IMR-90 (cell line): ENCODE measurements around the gene CYBRD1. TPM values are rescaled to one million over a fixed set of nuclear protein-coding genes. Genes with fewer than 3 reads are reported as not detected.

Experiments used
- ATAC-seq: fragments of 200-7000 bp; cut with Tn5 transposase; 2 replicates; pipeline ENCODE4 v1.9.1; 2020; ENCODE audit warnings: low read depth, mild to moderate bottlenecking, moderate library complexity
- BruUV-seq: library from RNA; stranded (reverse); fragments of 400-500 nt; replicated peaks from 2 replicates; lab custom pipeline; 2021; lab: Mats Ljungman, UMichigan
- CTCF ChIA-PET: fragments of 300-600 bp; formaldehyde crosslinking; extraction: SDS; loops from one replicate; lab custom pipeline; 2021; ENCODE audit warnings: antibody characterized with exemption; lab: Yijun Ruan, JAX
- POLR2A ChIA-PET: fragments of 300-600 bp; sonication (Branson Sonifier 250); formaldehyde crosslinking; loops from one replicate; lab custom pipeline; 2022; ENCODE audit warnings: antibody characterized with exemption; ENCODE audit not compliant: unreplicated experiment; lab: Charles Lee
- DNase-seq: peaks from one replicate; pipeline ENCODE4 v3.0.0; 2013
- H2AFZ ChIP-seq: replicated peaks from 2 replicates; pipeline ENCODE3; 2013; ENCODE audit warnings: low read length, mild to moderate bottlenecking; ENCODE audit not compliant: poor library complexity
- H2AK5ac ChIP-seq: 2 replicates; pipeline ENCODE4 v1.6.1; 2013; ENCODE audit warnings: low read depth, low read length, inconsistent platforms
- H2AK9ac ChIP-seq: replicated peaks from 2 replicates; pipeline ENCODE3; 2013; ENCODE audit warnings: mild to moderate bottlenecking, low read depth, low read length, moderate library complexity; ENCODE audit not compliant: poor library complexity
- H2BK120ac ChIP-seq: 2 replicates; pipeline ENCODE4 v1.6.1; 2013; ENCODE audit warnings: low read depth, low read length, inconsistent platforms
- H2BK15ac ChIP-seq: 3 replicates; pipeline ENCODE4 v1.6.1; 2013; ENCODE audit warnings: low read depth, low read length, inconsistent platforms
- H2BK20ac ChIP-seq: 2 replicates; pipeline ENCODE4 v1.6.1; 2013; ENCODE audit warnings: low read depth, mild to moderate bottlenecking, inconsistent platforms, low read length, moderate library complexity
- H2BK5ac ChIP-seq: 2 replicates; pipeline ENCODE4 v1.6.1; 2013; ENCODE audit warnings: mild to moderate bottlenecking, low read depth, low read length, inconsistent platforms; ENCODE audit not compliant: poor library complexity, severe bottlenecking
- H3K14ac ChIP-seq: replicated peaks from 2 replicates; pipeline ENCODE4 v1.6.1; 2013; ENCODE audit warnings: low read depth, low read length, inconsistent platforms
- H3K18ac ChIP-seq: 2 replicates; pipeline ENCODE4 v1.6.1; 2013; ENCODE audit warnings: low read depth, low read length, control low read depth
- H3K23ac ChIP-seq: 2 replicates; pipeline ENCODE4 v1.6.1; 2013; ENCODE audit warnings: low read depth, low read length, inconsistent platforms
- H3K27ac ChIP-seq: 2 replicates; pipeline ENCODE4 v1.5.1; 2013; ENCODE audit warnings: mild to moderate bottlenecking, control low read depth, low read length; ENCODE audit not compliant: insufficient read depth
- H3K27me3 ChIP-seq: 2 replicates; pipeline ENCODE4 v1.6.1; 2013; ENCODE audit warnings: low read length; ENCODE audit not compliant: control insufficient read depth, insufficient read depth
- H3K36me3 ChIP-seq: 2 replicates; pipeline ENCODE4 v1.6.1; 2013; ENCODE audit warnings: low read length, mixed read lengths; ENCODE audit not compliant: control insufficient read depth, insufficient read depth
- H3K4ac ChIP-seq: 2 replicates; pipeline ENCODE4 v1.6.1; 2013; ENCODE audit warnings: low read depth, low read length, inconsistent platforms
- H3K4me1 ChIP-seq: 2 replicates; pipeline ENCODE4 v1.6.1; 2013; ENCODE audit warnings: low read length, mixed read lengths; ENCODE audit not compliant: control insufficient read depth, insufficient read depth
- H3K4me2 ChIP-seq: 2 replicates; pipeline ENCODE4 v1.6.1; 2013; ENCODE audit warnings: low read depth, mild to moderate bottlenecking, control low read depth, low read length, moderate library complexity
- H3K4me3 ChIP-seq: 2 replicates; pipeline ENCODE4 v1.5.1; 2013; ENCODE audit warnings: low read depth, mild to moderate bottlenecking, control low read depth, low read length, moderate library complexity; ENCODE audit not compliant: insufficient read depth
- H3K56ac ChIP-seq: 2 replicates; pipeline ENCODE4 v1.6.1; 2013; ENCODE audit warnings: low read length, inconsistent platforms; ENCODE audit not compliant: insufficient read depth; ENCODE audit errors: extremely low read depth
- H3K79me1 ChIP-seq, 2 experiments: 2 replicates each; pipeline ENCODE4 v1.6.1; 2013; ENCODE audit warnings: low read length in 2 of 2, inconsistent platforms in 1 of 2, low read depth in 1 of 2
- H3K9ac ChIP-seq: 2 replicates; pipeline ENCODE4 v1.6.1; 2013; ENCODE audit warnings: low read depth, low read length, control low read depth
- H3K9me1 ChIP-seq: 2 replicates; pipeline ENCODE4 v1.6.1; 2013; ENCODE audit warnings: low read length, inconsistent platforms; ENCODE audit not compliant: insufficient read depth
- H3K9me3 ChIP-seq: 2 replicates; pipeline ENCODE4 v1.6.1; 2013; ENCODE audit warnings: low read length; ENCODE audit not compliant: control insufficient read depth, insufficient read depth
- H4K20me1 ChIP-seq: 2 replicates; pipeline ENCODE4 v1.6.1; 2013; ENCODE audit warnings: low read length, inconsistent platforms; ENCODE audit not compliant: insufficient read depth
- H4K5ac ChIP-seq: 2 replicates; pipeline ENCODE4 v1.6.1; 2013; ENCODE audit warnings: mild to moderate bottlenecking, low read depth, low read length, control low read depth
- H4K8ac ChIP-seq, 2 experiments: 2 replicates each; pipeline ENCODE4 v1.6.1; 2013; ENCODE audit warnings: low read depth in 2 of 2, low read length in 2 of 2, control low read depth in 1 of 2, inconsistent platforms in 1 of 2
- H4K91ac ChIP-seq: 2 replicates; pipeline ENCODE4 v1.6.1; 2013; ENCODE audit warnings: low read depth, low read length, inconsistent platforms; ENCODE audit not compliant: insufficient read depth
- BHLHE40 ChIP-seq: fragments of 150-350 bp; IDR thresholded peaks from 2 replicates; pipeline ENCODE4 v1.6.1; 2016; ENCODE audit warnings: mild to moderate bottlenecking, low read depth, low read length
- CEBPB ChIP-seq: IDR thresholded peaks from 2 replicates; pipeline ENCODE4 v1.6.1; 2012; ENCODE audit warnings: low read depth, low read length, improper control_type of control experiment
- CHD1 ChIP-seq: IDR thresholded peaks from 2 replicates; pipeline ENCODE4 v1.6.1; 2012; ENCODE audit warnings: low read depth, low read length, improper control_type of control experiment
- ELK1 ChIP-seq: fragments of 150-350 bp; IDR thresholded peaks from 2 replicates; pipeline ENCODE4 v1.6.1; 2016; ENCODE audit warnings: low read depth, mild to moderate bottlenecking, low read length, moderate library complexity, borderline replicate concordance
- FOS ChIP-seq: fragments of 150-350 bp; IDR thresholded peaks from 2 replicates; pipeline ENCODE4 v1.6.1; 2016; ENCODE audit warnings: low read depth, low read length
- MAFK ChIP-seq: IDR thresholded peaks from 2 replicates; pipeline ENCODE4 v1.6.1; 2012; ENCODE audit warnings: low read depth, low read length, improper control_type of control experiment
- MAZ ChIP-seq: IDR thresholded peaks from 2 replicates; pipeline ENCODE4 v1.6.1; 2012; ENCODE audit warnings: low read depth, mild to moderate bottlenecking, low read length, improper control_type of control experiment, moderate library complexity, borderline replicate concordance
- MXI1 ChIP-seq: IDR thresholded peaks from 2 replicates; pipeline ENCODE4 v1.6.1; 2012; ENCODE audit warnings: low read depth, mild to moderate bottlenecking, low read length, moderate library complexity, borderline replicate concordance
- NFE2L2 ChIP-seq: fragments of 150-350 bp; IDR thresholded peaks from 2 replicates; pipeline ENCODE4 v1.6.1; 2016; ENCODE audit warnings: low read depth, mild to moderate bottlenecking, low read length
- POLR2A ChIP-seq: IDR thresholded peaks from 2 replicates; pipeline ENCODE4 v1.6.1; 2012; ENCODE audit warnings: mild to moderate bottlenecking, low read depth, low read length
- RAD21 ChIP-seq: IDR thresholded peaks from 2 replicates; pipeline ENCODE4 v1.6.1; 2012; ENCODE audit warnings: low read length, improper control_type of control experiment
- RCOR1 ChIP-seq: IDR thresholded peaks from 2 replicates; pipeline ENCODE4 v1.6.1; 2012; ENCODE audit warnings: mild to moderate bottlenecking, low read length, improper control_type of control experiment; ENCODE audit not compliant: insufficient replicate concordance
- RFX5 ChIP-seq: IDR thresholded peaks from 2 replicates; pipeline ENCODE4 v1.8.0; 2012; ENCODE audit warnings: low read depth, mild to moderate bottlenecking, low read length, moderate library complexity
- SMC3 ChIP-seq: fragments of 150-350 bp; IDR thresholded peaks from 2 replicates; pipeline ENCODE4 v1.6.1; 2016; ENCODE audit warnings: low read depth, mild to moderate bottlenecking, antibody characterized with exemption, low read length, moderate library complexity
- USF2 ChIP-seq: fragments of 150-350 bp; IDR thresholded peaks from 2 replicates; pipeline ENCODE4 v1.6.1; 2017; ENCODE audit warnings: mild to moderate bottlenecking, antibody characterized with exemption, low read length, low read depth
- WGBS, 2 experiments: methylation state at CpG; one replicate each; pipeline versions ENCODE4 v1.1.5 to v1.1.7; 2013; ENCODE audit warnings: missing lambda C conversion rate in 2 of 2; ENCODE audit not compliant: insufficient read length in 1 of 2; ENCODE audit errors: extremely low coverage in 2 of 2; 5-methylcytosine and 5-hydroxymethylcytosine counted together
- dilution Hi-C: fragments of 300-500 bp; cut with HindIII; formaldehyde crosslinking; loops from one replicate; pipeline ENCODE4 v1.14.3; 2018; ENCODE audit warnings: low sequenced_read_pairs; ENCODE audit not compliant: unreplicated experiment
- in situ Hi-C: fragments of 300-500 bp; cut with MboI; formaldehyde crosslinking; loops from 3 replicates; pipeline ENCODE4 v1.14.3; 2019; ENCODE audit warnings: low sequenced_read_pairs, inconsistent platforms, mixed read lengths
- intact Hi-C: fragments of 100-400 bp; cut with micrococcal nuclease; formaldehyde crosslinking; loops from 2 replicates; pipeline ENCODE4 v1.10.0; 2022
- polyA plus RNA-seq, 3 experiments: library from polyadenylated mRNA; depleted of rRNA; stranded (reverse); fragments of >200 nt; gene quantifications; 2 replicates each; pipeline ENCODE4 v1.2.3, GENCODE V29; 2012; ENCODE audit warnings: low replicate concordance in 1 of 3
- total RNA-seq: library from RNA; depleted of rRNA; stranded (reverse); fragments of >200 nt; gene quantifications from 2 replicates; pipeline ENCODE4 v1.2.3, GENCODE V29; 2012
- TF ChIP-seq, protein P1 (sequence below): conservative IDR thresholded peaks from 2 replicates; pipeline ENCODE4 v1.5.1; 2012; ENCODE audit warnings: mild to moderate bottlenecking, low read depth, low read length, improper control_type of control experiment

CYBRD1 gene
- total and polyA plus RNA-seq, 2 of the 4 experiments (the other 2 are of a cell fraction) = 53.2 to 103 TPM

DNA sequence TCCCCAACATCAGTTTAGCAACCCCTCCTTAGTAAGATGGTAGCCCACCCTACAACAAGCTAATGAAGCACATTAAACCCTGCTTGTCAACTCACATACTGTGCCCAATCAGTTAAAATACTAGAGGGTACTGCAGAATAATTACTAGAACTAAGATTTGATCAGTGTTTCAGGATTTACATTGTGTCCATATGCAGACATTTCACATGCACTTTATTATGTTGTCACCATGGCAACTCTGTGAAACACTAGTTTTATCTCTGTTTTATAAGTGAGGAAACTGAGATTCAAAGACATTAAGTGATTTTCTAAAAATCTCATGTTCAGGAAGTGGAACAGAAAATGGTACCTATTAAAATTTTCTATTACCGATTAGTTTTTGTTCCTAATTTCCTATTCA lies 61.7 kb downstream of the CYBRD1 start:
- Histone ChIP-seq H3K36me3 (no peaks in the 10 kb centered on the region), H4K91ac (no peak overlapping the region), H3K23ac (no peak overlapping the region), H2BK5ac (no peak overlapping the region), H3K9ac (no peak overlapping the region), H3K4me1 (no peaks in the 10 kb centered on the region), H3K4me3 (no peak overlapping the region), H2BK120ac (no peak overlapping the region), H2BK20ac (no peak overlapping the region), H4K8ac (no peak overlapping the region), H3K27me3 (peaks cover 5% of the 10 kb centered on the region; the same call in 1 of the 2 replicates), H3K9me1 (no peaks in the 10 kb centered on the region), H2AFZ (no peak overlapping the region), H4K5ac (no peak overlapping the region), H2BK15ac (no peak overlapping the region), H4K20me1 (no peaks in the 10 kb centered on the region), H3K27ac (no peak overlapping the region), H2AK9ac (no peak overlapping the region), H3K4me2 (no peak overlapping the region), H3K18ac (no peak overlapping the region), H3K9me3 (no peaks in the 10 kb centered on the region), H3K4ac (no peak overlapping the region), H3K56ac (no peak overlapping the region), H3K79me1 (no peaks in the 10 kb centered on the region), H2AK5ac (no peak overlapping the region), H3K14ac (no peak overlapping the region)
- DNase-seq (no peak), ATAC-seq (no peak)
- no CpG with 5 or more reads among the region's 1 CpG for WGBS, 2 experiments
- ChIA-PET POLR2A (no interaction called here), CTCF (no interaction called here)
- no TSS peak for BruUV-seq
- in situ Hi-C loops = no loop called here
- dilution Hi-C loops = no loop called here
- TF ChIP-seq NFE2L2 (no peak), ELK1 (no peak), CHD1 (no peak), USF2 (no peak), CEBPB (no peak), POLR2A (no peak), MAFK (no peak), SMC3 (no peak), RCOR1 (no peak), RAD21 (no peak), FOS (no peak), BHLHE40 (no peak), RFX5 (no peak), MAZ (no peak), MXI1 (no peak)
- TF ChIP-seq, protein P1, sequence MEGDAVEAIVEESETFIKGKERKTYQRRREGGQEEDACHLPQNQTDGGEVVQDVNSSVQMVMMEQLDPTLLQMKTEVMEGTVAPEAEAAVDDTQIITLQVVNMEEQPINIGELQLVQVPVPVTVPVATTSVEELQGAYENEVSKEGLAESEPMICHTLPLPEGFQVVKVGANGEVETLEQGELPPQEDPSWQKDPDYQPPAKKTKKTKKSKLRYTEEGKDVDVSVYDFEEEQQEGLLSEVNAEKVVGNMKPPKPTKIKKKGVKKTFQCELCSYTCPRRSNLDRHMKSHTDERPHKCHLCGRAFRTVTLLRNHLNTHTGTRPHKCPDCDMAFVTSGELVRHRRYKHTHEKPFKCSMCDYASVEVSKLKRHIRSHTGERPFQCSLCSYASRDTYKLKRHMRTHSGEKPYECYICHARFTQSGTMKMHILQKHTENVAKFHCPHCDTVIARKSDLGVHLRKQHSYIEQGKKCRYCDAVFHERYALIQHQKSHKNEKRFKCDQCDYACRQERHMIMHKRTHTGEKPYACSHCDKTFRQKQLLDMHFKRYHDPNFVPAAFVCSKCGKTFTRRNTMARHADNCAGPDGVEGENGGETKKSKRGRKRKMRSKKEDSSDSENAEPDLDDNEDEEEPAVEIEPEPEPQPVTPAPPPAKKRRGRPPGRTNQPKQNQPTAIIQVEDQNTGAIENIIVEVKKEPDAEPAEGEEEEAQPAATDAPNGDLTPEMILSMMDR = no peak
- intact Hi-C loops = no loop called here
